OCI-LY1 (cell line): Measurements from ENCODE around the gene WBP4.

ENCODE experiments used
- H2AFZ ChIP-seq: fragments of 200-600 bp; sonication (generic), shearing (Covaris generic); 2 replicates; pipeline ENCODE4 v1.6.0; 2014; ENCODE audit warnings: antibody characterized with exemption, mild to moderate bottlenecking, low read length
- H3F3A ChIP-seq: fragments of 200-600 bp; sonication (generic), shearing (Covaris generic); 2 replicates; pipeline ENCODE4 v1.6.0; 2014; ENCODE audit warnings: mild to moderate bottlenecking, antibody characterized with exemption, low read length, moderate library complexity; ENCODE audit not compliant: insufficient read depth
- H3K27ac ChIP-seq: fragments of 200-600 bp; sonication (generic); 2 replicates; pipeline ENCODE4 v1.5.1; 2014; ENCODE audit warnings: low read length, mixed run types, mild to moderate bottlenecking, low read depth; ENCODE audit not compliant: poor library complexity, severe bottlenecking
- H3K27me3 ChIP-seq: fragments of 200-600 bp; sonication (generic); 2 replicates; pipeline ENCODE4 v1.6.0; 2014; ENCODE audit warnings: antibody characterized with exemption, mild to moderate bottlenecking, low read length, moderate library complexity; ENCODE audit not compliant: insufficient read depth
- H3K36me3 ChIP-seq: fragments of 200-600 bp; sonication (generic); 2 replicates; pipeline ENCODE4 v1.6.1; 2014; ENCODE audit warnings: mild to moderate bottlenecking, antibody characterized with exemption, low read length, moderate library complexity, mixed read lengths; ENCODE audit not compliant: insufficient read depth
- H3K4me1 ChIP-seq: fragments of 200-600 bp; sonication (generic); 2 replicates; pipeline ENCODE4 v1.5.1; 2014; ENCODE audit warnings: mild to moderate bottlenecking, low read length, moderate library complexity; ENCODE audit not compliant: insufficient read depth, severe bottlenecking
- H3K4me2 ChIP-seq: fragments of 200-600 bp; sonication (generic), shearing (Covaris generic); 2 replicates; pipeline ENCODE4 v1.6.1; 2014; ENCODE audit warnings: low read length
- H3K4me3 ChIP-seq: fragments of 200-600 bp; sonication (generic); 2 replicates; pipeline ENCODE4 v1.5.1; 2014; ENCODE audit warnings: low read length, low read depth, mild to moderate bottlenecking, mixed read lengths; ENCODE audit not compliant: poor library complexity, severe bottlenecking
- H3K79me2 ChIP-seq: fragments of 200-600 bp; shearing (Covaris generic); 2 replicates; pipeline ENCODE4 v1.6.1; 2016; ENCODE audit warnings: mixed run types, low read length, mixed read lengths; ENCODE audit not compliant: insufficient read depth
- H3K9ac ChIP-seq: fragments of 200-600 bp; sonication (generic), shearing (Covaris generic); 2 replicates; pipeline ENCODE4 v1.6.1; 2014; ENCODE audit warnings: mild to moderate bottlenecking, low read length, mixed read lengths
- H3K9me2 ChIP-seq: fragments of 200-600 bp; sonication (generic), shearing (Covaris generic); 2 replicates; pipeline ENCODE4 v1.6.1; 2014; ENCODE audit warnings: low read depth, mild to moderate bottlenecking, low read length, mixed read lengths
- H3K9me3 ChIP-seq: fragments of 200-600 bp; shearing (Covaris generic); 2 replicates; pipeline ENCODE4 v1.6.1; 2014; ENCODE audit warnings: low read length, mixed read lengths
- H4K20me1 ChIP-seq: fragments of 200-600 bp; sonication (generic), shearing (Covaris generic); 2 replicates; pipeline ENCODE4 v1.6.0; 2016; ENCODE audit warnings: mild to moderate bottlenecking, low read length; ENCODE audit not compliant: insufficient read depth
- EZH2 ChIP-seq: fragments of 200-600 bp; sonication (generic), shearing (Covaris generic); IDR thresholded peaks from 2 replicates; pipeline ENCODE4 v1.8.0; 2017; ENCODE audit warnings: borderline replicate concordance, mixed run types, mild to moderate bottlenecking, antibody characterized with exemption, low read length, moderate library complexity, mixed read lengths
- TF ChIP-seq, protein P1 (sequence below): fragments of 200-600 bp; sonication (generic), shearing (Covaris generic); IDR thresholded peaks from 2 replicates; pipeline ENCODE4 v1.5.1; 2017; ENCODE audit warnings: mild to moderate bottlenecking, antibody characterized with exemption, low read length, moderate library complexity, mixed read lengths

The WBP4 gene

DNA sequence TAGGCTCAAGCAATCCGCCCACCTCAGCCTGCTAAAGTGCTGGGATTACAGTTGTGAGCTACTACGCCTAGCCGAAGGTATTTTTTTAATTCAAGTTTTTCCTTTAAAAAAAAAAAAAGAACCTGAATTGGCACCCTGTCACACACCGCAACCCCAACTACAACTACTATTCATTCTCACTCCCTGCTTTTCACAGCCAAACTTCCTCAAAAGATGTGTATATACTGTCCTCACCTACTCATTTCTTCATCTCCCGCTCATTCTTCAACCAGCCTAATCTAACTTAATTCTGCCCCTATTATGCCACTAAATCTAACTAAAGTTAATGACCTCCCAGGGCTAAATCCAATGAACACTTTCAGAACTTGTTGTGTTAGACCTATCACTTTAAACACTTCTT lies 12.7 kb upstream of the WBP4 start:
- H3F3A ChIP-seq: no peaks in the 10 kb centered on the region
- H3K36me3 ChIP-seq: peaks cover 9% of the 10 kb centered on the region; the same call in 1 of the 2 replicates
- no peak overlapping the region for H3K27ac ChIP-seq
- no peaks in the 10 kb centered on the region for H4K20me1 ChIP-seq
- no peak overlapping the region for H3K4me2 ChIP-seq
- H3K9me3 ChIP-seq: peaks cover 6% of the 10 kb centered on the region
- peaks cover 17% of the 10 kb centered on the region for H3K79me2 ChIP-seq
- H2AFZ ChIP-seq: no peak overlapping the region
- no peak overlapping the region for H3K4me3 ChIP-seq
- H3K27me3 ChIP-seq: no peaks in the 10 kb centered on the region
- no peak for TF ChIP-seq EZH2
- TF ChIP-seq, protein P1, sequence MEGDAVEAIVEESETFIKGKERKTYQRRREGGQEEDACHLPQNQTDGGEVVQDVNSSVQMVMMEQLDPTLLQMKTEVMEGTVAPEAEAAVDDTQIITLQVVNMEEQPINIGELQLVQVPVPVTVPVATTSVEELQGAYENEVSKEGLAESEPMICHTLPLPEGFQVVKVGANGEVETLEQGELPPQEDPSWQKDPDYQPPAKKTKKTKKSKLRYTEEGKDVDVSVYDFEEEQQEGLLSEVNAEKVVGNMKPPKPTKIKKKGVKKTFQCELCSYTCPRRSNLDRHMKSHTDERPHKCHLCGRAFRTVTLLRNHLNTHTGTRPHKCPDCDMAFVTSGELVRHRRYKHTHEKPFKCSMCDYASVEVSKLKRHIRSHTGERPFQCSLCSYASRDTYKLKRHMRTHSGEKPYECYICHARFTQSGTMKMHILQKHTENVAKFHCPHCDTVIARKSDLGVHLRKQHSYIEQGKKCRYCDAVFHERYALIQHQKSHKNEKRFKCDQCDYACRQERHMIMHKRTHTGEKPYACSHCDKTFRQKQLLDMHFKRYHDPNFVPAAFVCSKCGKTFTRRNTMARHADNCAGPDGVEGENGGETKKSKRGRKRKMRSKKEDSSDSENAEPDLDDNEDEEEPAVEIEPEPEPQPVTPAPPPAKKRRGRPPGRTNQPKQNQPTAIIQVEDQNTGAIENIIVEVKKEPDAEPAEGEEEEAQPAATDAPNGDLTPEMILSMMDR: no peak
- peaks cover 24% of the 10 kb centered on the region for H3K4me1 ChIP-seq
- H3K9me2 ChIP-seq: no peaks in the 10 kb centered on the region
- H3K9ac ChIP-seq: no peak overlapping the region

DNA sequence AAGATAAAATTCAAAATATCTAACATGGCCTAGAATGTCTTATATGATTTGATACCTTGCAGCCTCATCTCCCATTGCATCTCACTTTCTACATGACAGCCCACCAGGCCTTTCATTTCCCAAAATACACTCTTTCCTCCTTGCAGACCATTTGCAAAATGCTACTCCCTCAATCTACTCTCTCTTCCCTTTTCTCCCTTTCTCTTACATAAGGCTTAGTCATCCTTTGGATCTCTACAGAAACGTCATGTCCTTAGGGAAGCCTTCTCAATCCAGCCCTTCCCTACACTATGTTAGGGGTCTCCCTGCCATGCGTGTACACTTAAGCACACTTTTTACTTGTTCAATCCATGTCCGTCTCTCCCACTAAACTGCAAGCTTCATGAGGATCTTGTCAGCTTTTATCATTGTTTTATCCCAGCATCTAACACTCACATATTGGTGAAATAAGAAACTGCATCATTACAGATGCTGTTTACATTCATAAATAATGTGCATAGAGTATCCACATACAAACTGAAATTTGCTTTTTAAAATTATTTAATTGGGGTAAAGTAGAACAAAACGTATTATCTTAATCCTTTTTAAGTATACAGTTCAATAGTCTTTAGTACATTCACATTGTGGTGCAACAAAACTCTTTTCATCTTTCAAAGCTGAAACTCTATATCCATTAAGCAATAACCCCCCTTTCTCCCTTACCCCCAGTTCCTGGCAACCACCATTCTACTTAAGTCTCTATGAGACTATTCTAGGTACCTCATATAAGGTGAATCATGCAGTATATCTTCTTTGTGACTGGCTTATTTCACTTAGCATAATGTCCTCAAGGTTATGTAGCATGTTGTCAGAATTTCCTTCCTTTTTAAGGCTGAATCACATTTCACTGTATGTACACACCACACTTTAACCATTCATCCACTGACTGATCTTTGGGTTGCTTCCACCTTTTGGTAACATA lies 11.5 kb upstream of the WBP4 start:
- no peak overlapping the region for H2AFZ ChIP-seq
- H3K4me3 ChIP-seq: no peak overlapping the region
- peaks cover 6% of the 10 kb centered on the region for H3K9me3 ChIP-seq
- H3K36me3 ChIP-seq: peaks cover 9% of the 10 kb centered on the region; the same call in 1 of the 2 replicates
- peaks cover 19% of the 10 kb centered on the region for H3K79me2 ChIP-seq
- no peak for TF ChIP-seq EZH2
- TF ChIP-seq, protein P1: no peak
- no peak overlapping the region for H3K9ac ChIP-seq
- no peak overlapping the region for H3K4me2 ChIP-seq
- no peaks in the 10 kb centered on the region for H4K20me1 ChIP-seq
- H3K4me1 ChIP-seq: peaks cover 36% of the 10 kb centered on the region
- H3K27me3 ChIP-seq: no peaks in the 10 kb centered on the region
- H3F3A ChIP-seq: no peaks in the 10 kb centered on the region
- H3K9me2 ChIP-seq: no peaks in the 10 kb centered on the region
- no peak overlapping the region for H3K27ac ChIP-seq

DNA sequence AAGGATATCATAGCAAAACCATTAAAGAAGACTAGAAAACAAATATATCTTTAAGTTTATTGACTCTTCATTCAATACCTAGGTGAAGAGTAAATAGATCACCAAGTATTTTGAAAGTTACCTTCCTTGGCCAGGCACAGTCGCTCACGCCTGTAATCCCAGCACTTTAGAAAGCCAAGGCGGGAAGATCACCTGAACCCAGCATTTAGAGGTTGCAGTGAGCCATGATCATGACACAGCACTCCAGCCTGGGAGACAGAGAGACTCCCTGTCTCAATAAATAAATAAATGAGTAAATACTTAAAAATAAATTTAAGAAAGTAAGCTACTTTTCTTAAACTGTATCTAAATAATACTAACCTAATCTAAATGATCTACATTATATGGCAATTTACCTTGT lies 8.9 kb upstream of the WBP4 start:
- Histone ChIP-seq H3K27me3 (no peaks in the 10 kb centered on the region), H3K79me2 (peaks cover 19% of the 10 kb centered on the region), H2AFZ (no peak overlapping the region), H3F3A (no peaks in the 10 kb centered on the region), H3K9me3 (peaks cover 6% of the 10 kb centered on the region), H3K9me2 (no peaks in the 10 kb centered on the region), H3K9ac (no peak overlapping the region), H3K4me3 (no peak overlapping the region), H3K4me1 (peaks cover 60% of the 10 kb centered on the region), H3K36me3 (peaks cover 9% of the 10 kb centered on the region; the same call in 1 of the 2 replicates), H3K4me2 (no peak overlapping the region), H3K27ac (no peak overlapping the region), H4K20me1 (no peaks in the 10 kb centered on the region)
- TF ChIP-seq, protein P1: no peak
- no peak for TF ChIP-seq EZH2
